Vagina (tissue), 2 donors: ENCODE results near the gene CREG1.

Source experiments
- CTCF ChIP-seq, 3 experiments: fragments of 450-650 bp in 2 of 3; fragments of 200-600 bp in 1 of 3; sonication (generic) in 1 of 3; IDR thresholded peaks; one replicate each; pipeline ENCODE4 v1.5.1; 2017 to 2019; ENCODE audit warnings: antibody characterized with exemption in 3 of 3, mild to moderate bottlenecking in 2 of 3, moderate library complexity in 2 of 3
- POLR2AphosphoS5 ChIP-seq, 2 donors: sonication (generic); formaldehyde crosslinking; IDR thresholded peaks; one replicate each; pipeline ENCODE4 v1.9.0; 2017; ENCODE audit warnings: antibody characterized with exemption in 2 of 2, mild to moderate bottlenecking in 2 of 2, low read depth in 1 of 2; ENCODE audit not compliant: insufficient read depth in 1 of 2

GRCh38 chr1:167565922-167566321, 12.4 kb upstream of the CREG1 start:
- TF ChIP-seq CTCF (IDR thresholded peaks at IDR 0.05) (no peak), POLR2AphosphoS5 (IDR thresholded peaks at IDR 0.05; ENCODE audit: insufficient read depth in 1 of 2, low read depth in 1 of 2) (no peak)
